Measurements from ENCODE around the gene NUP50.

NUP50 gene

DNA sequence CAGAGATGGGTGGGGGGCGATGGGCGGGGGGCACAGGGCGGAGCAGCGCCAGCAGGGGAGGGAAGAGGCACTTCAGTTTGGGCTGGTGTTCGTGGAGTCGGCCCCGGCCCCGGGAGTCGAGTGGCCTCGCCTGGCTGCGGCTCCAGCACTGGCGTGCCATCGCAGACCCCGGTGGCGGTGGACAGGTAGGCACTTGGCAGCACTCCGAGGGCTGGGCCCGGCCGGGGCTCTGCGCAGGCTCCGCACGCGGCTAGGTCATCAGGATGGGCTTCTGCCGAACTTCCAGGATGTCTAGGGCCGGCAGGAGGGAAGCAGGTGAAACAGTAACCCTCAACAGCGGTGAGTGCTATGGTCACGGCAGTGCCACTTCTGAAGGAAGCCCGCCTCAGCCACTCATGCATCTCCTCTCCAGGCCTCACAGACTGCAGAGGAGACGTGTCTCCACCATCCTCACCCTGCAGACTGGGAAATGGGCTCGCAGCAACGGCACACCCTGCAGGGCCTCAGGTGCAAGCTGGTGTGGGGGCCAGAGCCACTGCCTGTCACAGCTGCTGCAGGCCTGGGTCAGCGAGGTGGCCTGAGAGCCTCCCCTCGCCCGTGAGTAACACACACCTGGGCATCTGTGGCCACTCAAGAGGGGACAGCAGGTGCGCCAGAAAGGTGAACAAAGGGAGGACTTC is 33.3 kb downstream of the NUP50 start:
- no peak for FAIRE-seq

DNA sequence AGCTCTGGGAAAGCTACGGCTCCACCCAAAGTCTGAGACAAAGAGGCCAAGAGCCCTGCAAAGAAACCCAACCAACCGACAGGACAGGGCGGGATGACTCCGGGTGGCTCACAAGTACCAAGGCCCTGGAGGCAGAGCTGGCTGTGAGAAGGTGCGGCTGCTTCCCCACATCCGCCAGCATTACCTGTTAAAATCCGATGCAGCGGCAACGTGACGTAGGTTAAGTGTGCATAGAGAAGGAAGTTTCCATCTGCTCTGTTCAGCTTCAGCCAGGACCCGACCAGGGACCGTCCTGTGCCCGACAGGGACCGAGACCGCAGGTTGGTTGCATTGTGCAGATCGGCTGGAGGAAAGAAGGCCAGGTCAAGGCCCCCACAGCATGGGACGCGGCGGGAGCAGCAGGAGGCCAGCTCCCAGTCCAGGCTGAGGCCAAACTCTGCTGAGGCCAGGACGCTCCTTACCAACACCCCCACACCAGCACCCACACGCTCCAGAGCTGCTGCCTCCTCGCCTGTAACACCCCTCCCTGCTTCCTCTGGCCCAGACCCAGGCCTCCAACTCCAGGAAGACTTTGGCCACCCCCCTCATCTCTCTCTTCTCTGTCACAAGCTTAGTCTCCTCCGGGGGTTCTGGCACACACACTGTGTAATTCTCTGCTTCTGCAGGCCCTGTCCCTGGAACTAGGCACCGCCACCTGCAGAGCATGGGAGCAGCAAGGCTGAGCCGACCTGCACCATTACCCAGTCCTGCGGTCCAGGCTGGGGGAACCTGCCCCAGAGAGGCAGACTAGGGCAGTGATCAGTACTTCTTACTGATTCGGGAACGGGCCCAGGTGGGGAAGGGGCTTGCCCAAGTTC is 34.1 kb downstream of the NUP50 start:
- no peak for FAIRE-seq

- no peak for FAIRE-seq
Measured at GRCh38 chr22:45198463-45198795, 34.7 kb downstream of the NUP50 start.

DNA sequence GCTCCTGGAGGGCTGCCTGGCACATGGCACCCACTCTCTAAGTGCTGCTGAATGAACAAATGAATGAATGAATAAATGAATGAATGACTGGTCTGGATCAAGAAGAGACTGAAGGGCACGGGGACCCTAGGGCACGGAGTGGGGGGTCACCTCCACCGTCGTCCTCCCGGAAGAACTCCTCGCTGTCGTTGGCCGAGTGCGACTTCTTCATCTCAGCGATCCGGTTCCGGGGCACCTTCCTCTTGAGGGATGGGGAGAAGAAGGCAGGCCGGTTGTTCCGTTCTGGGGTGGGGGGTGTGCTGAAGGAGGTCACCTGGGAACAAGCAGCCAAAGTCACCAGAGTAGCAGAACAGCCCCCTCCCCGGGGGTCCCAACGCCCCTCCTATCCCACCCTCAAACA is 36.0 kb downstream of the NUP50 start:
- FAIRE-seq, result no peak

- no peak for FAIRE-seq
Measured at GRCh38 chr22:45200230-45200629, 36.5 kb downstream of the NUP50 start.

DNA sequence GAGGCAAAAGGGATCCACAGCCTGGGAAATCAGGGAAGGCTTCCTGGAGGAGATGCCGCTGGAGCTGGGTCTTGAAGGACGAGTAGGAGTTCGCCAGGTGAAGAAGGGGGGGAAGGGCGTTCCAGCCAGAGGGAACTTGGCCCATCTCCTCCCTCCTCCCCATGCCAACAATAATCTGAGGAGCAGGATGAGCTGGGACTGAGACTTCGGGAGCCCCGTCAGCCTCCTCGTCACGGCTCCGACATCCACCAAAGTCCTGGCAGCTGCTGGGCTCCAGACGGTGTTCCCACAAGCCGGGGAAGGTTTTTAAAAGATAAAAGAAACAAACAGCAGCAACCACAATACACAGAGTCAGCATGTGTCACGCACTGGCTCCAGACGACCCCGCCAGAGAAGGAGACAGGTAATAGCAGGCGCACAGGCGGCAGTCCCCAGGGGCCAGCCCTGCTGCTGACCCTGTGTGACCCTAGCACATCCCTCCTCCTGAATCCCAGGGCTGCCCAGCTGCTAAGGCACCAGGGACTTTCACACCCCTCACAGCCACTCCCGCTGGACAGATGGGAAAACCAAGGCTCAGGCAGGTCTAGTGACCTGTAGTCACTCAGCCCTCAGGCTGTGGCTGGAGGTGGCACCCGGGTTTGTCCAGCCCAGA is 37.3 kb downstream of the NUP50 start:
- FAIRE-seq, result no peak

- FAIRE-seq, result no peak
Measured at GRCh38 chr22:45201678-45202332, 38.1 kb downstream of the NUP50 start.

DNA sequence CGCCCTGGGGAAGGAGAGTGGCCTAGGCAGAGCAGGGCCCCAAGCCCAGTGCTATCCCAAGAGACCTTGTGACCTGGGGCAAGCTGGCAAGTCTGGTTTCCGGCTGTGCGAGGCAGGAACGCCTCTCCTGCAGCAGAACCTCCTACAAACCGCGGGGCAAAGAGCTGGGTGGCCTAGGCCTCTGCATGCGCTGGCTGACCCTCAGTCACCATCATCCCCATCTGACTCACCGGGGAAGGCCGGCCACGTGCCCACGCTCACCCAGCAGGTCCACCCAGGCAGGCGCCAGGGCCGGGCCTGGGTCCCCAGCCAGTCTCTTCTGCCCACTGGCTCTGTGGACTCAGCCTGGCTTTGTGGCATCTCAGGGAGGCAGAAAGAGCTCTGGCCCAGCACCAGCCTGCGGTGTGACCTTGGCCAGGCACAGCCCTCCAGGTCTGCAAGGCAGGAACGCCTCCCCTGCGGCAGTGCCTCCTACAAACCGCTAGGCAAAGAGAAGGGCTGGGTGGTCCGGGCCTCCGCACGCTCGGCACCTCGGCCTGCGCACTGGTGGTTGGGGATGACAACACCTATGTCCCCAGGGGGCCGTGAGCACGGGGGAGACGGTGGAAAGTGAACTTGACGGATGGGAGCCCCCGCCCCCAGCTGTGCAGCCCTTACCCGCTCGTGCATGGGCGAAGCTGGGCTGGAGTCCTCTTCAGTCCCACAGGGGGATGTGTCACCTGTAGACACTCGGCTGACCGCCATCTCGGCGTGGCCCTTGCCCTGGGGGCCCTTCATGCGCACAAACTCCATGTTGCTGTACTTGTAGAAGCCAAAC is 38.8 kb downstream of the NUP50 start:
- FAIRE-seq, result no peak

GRCh38 chr22:45203150-45203951 is 39.6 kb downstream of the NUP50 start:
- FAIRE-seq, result no peak

GRCh38 chr22:45204241-45204640 is 40.5 kb downstream of the NUP50 start:
- no peak for FAIRE-seq

GRCh38 chr22:45204819-45205218 is 41.1 kb downstream of the NUP50 start:
- no peak for FAIRE-seq

- FAIRE-seq, result no peak
Measured at GRCh38 chr22:45205276-45205925, 41.7 kb downstream of the NUP50 start.

- FAIRE-seq, result no peak
Measured at GRCh38 chr22:45206233-45206632, 42.5 kb downstream of the NUP50 start.

DNA sequence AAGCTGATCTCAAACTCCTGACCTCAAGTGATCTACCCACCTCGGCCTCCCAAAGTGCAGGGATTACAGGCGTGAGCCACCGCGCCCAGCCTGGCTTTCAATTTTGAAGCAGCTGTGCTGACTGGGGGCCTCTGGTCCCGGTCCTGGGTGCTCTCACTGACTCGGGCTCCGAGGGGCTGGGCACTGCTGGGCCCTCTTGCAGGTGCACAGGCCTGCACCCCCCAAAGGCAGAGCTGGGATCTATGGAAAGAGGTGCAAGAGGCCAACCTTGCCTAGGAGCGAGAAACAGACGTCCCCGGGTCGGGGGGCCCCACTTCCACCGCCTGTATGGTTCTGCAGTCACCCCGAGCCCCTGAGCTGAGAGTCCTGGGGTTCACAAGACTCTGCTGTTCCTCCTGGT is 43.8 kb downstream of the NUP50 start:
- no peak for FAIRE-seq

GRCh38 chr22:45207981-45208664 is 44.4 kb downstream of the NUP50 start:
- FAIRE-seq, result no peak

GRCh38 chr22:45208696-45208992 is 44.9 kb downstream of the NUP50 start:
- FAIRE-seq, result no peak

GRCh38 chr22:45208993-45209838 is 45.5 kb downstream of the NUP50 start:
- FAIRE-seq, result no peak

DNA sequence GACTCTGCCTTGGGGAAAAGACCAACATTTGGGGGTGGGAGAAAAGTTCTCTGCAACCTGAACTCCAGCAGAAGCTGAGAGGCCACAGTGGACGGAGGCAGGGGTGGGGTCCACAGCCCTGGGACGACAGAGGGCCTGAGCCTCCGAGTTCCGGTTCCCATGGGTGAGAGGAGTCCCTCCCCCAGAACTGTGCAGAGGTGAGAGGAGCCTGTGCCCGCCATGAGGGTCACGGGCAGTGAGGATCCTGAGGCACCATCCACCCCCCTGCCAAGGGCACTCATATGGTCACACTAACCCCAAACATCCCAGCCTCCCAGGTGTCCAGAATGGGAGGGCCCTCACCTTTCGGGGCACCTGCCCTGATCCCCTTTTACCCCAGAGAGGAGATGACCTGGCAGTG is 46.4 kb downstream of the NUP50 start:
- FAIRE-seq, result no peak

GRCh38 chr22:45210577-45210976 is 46.9 kb downstream of the NUP50 start:
- no peak for FAIRE-seq

DNA sequence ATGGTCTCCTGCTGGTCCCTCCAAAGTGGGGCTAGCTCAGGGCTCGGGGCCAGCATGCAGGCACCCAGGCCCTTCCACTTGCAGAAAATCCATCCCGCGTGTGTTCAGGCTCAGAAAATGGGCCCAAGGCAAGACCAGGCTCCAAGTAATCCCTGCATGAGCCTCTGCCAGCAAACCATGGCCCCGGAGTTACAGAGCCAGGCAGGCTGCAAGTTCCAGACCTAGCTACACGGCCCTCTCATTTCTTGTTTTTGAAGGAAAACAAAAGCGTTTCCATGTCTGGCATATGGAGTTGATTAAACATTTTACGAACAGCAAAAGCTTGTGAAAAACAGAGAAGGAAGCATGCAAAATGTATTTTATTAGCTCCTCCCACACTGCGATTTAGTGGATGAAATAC is 47.3 kb downstream of the NUP50 start:
- peak; percentile 87 for FAIRE-seq

Measured in endometrium (tissue), 2 donors.